Ishikawa (cell line): Measurements from ENCODE around the gene SNIP1.

Source experiments
- CEBPB ChIP-seq: IDR thresholded peaks from 2 replicates; pipeline ENCODE4 v1.6.1; 2012
- CREB1 ChIP-seq: IDR thresholded peaks from 2 replicates; pipeline ENCODE4 v1.6.1; 2012; ENCODE audit warnings: low read depth
- EGR1 ChIP-seq: IDR thresholded peaks from 2 replicates; pipeline ENCODE4 v1.6.1; 2012
- EP300 ChIP-seq: IDR thresholded peaks from 2 replicates; pipeline ENCODE4 v1.6.1; 2012; ENCODE audit warnings: borderline replicate concordance
- FOXM1 ChIP-seq: IDR thresholded peaks from 2 replicates; pipeline ENCODE4 v1.6.1; 2012; ENCODE audit warnings: low read depth, borderline replicate concordance
- MAX ChIP-seq: IDR thresholded peaks from 2 replicates; pipeline ENCODE4 v1.6.1; 2012
- NFIC ChIP-seq: IDR thresholded peaks from 2 replicates; pipeline ENCODE4 v1.6.1; 2012
- RAD21 ChIP-seq: IDR thresholded peaks from 2 replicates; pipeline ENCODE4 v1.6.1; 2012; ENCODE audit warnings: low read depth
- TAF1 ChIP-seq: IDR thresholded peaks from 2 replicates; pipeline ENCODE4 v1.6.1; 2012; ENCODE audit warnings: low read depth, mild to moderate bottlenecking
- TCF12 ChIP-seq: IDR thresholded peaks from 2 replicates; pipeline ENCODE4 v1.6.1; 2012; ENCODE audit warnings: low read depth
- TEAD4 ChIP-seq: IDR thresholded peaks from 2 replicates; pipeline ENCODE4 v1.6.1; 2012
- YY1 ChIP-seq: IDR thresholded peaks from 2 replicates; pipeline ENCODE4 v1.6.1; 2012; ENCODE audit warnings: low read depth
- ZBTB7A ChIP-seq: IDR thresholded peaks from 2 replicates; pipeline ENCODE4 v1.6.1; 2012; ENCODE audit warnings: low read depth
- TF ChIP-seq, protein P1 (sequence below): IDR thresholded peaks from 2 replicates; pipeline ENCODE4 v1.6.1; 2012; ENCODE audit warnings: low read depth, mild to moderate bottlenecking
- TF ChIP-seq, protein P2 (sequence below): IDR thresholded peaks from 2 replicates; pipeline ENCODE4 v1.6.1; 2012

Gene SNIP1

GRCh38 chr1:37556712-37557196 lies 2.7 kb upstream of the SNIP1 start, which contains the start of gene DNALI1:
TSS of gene DNALI1 (plus strand) at chr1:37556940. CDS start at chr1:37556995, 55 bp downstream.
- TF ChIP-seq MAX (peak; percentile 31; the same call in 1 of the 2 replicates), TEAD4 (no peak), NFIC (no peak), ZBTB7A (no peak), EP300 (no peak), YY1 (peak; percentile 72; the same call in 1 of the 2 replicates), EGR1 (peak; percentile 99), TCF12 (no peak), CREB1 (no peak)

GRCh38 chr1:37553598-37553926 lies 531 bp downstream of the SNIP1 start:
- TF ChIP-seq, protein P1, sequence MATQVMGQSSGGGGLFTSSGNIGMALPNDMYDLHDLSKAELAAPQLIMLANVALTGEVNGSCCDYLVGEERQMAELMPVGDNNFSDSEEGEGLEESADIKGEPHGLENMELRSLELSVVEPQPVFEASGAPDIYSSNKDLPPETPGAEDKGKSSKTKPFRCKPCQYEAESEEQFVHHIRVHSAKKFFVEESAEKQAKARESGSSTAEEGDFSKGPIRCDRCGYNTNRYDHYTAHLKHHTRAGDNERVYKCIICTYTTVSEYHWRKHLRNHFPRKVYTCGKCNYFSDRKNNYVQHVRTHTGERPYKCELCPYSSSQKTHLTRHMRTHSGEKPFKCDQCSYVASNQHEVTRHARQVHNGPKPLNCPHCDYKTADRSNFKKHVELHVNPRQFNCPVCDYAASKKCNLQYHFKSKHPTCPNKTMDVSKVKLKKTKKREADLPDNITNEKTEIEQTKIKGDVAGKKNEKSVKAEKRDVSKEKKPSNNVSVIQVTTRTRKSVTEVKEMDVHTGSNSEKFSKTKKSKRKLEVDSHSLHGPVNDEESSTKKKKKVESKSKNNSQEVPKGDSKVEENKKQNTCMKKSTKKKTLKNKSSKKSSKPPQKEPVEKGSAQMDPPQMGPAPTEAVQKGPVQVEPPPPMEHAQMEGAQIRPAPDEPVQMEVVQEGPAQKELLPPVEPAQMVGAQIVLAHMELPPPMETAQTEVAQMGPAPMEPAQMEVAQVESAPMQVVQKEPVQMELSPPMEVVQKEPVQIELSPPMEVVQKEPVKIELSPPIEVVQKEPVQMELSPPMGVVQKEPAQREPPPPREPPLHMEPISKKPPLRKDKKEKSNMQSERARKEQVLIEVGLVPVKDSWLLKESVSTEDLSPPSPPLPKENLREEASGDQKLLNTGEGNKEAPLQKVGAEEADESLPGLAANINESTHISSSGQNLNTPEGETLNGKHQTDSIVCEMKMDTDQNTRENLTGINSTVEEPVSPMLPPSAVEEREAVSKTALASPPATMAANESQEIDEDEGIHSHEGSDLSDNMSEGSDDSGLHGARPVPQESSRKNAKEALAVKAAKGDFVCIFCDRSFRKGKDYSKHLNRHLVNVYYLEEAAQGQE: no peak
- TF ChIP-seq TCF12 (no peak), YY1 (no peak), CEBPB (no peak), EGR1 (no peak), CREB1 (no peak), RAD21 (no peak), TEAD4 (no peak), NFIC (no peak), TAF1 (no peak), FOXM1 (no peak), MAX (no peak), EP300 (no peak), ZBTB7A (no peak)
- TF ChIP-seq, protein P2, sequence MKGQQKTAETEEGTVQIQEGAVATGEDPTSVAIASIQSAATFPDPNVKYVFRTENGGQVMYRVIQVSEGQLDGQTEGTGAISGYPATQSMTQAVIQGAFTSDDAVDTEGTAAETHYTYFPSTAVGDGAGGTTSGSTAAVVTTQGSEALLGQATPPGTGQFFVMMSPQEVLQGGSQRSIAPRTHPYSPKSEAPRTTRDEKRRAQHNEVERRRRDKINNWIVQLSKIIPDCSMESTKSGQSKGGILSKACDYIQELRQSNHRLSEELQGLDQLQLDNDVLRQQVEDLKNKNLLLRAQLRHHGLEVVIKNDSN: no peak

DNA sequence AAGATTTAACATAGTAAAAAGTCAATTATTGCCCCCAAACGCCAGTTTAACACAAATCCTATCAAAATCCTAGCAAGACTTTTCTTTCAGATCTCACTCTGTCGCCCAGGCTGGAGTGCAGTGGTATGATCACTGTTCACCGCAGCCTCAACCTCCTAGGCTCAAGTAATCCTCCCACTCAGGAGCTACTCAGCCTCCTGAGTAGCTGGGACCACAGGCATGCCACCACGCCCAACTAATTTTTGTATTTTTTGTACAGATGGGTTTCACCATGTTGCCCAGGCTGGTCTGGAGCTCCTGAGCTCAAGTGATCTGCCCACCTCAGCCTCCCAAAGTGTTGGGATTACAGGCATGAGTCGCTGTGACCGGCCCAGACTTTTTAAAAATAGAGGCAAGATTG lies 4.8 kb downstream of the SNIP1 start:
- no peak for TF ChIP-seq ZBTB7A
- TF ChIP-seq EP300: no peak
- TF ChIP-seq, protein P1: no peak
- TF ChIP-seq TAF1: no peak
- no peak for TF ChIP-seq CEBPB
- no peak for TF ChIP-seq RAD21

- TF ChIP-seq FOXM1: no peak
- no peak for TF ChIP-seq YY1
- TF ChIP-seq NFIC: no peak
- TF ChIP-seq, protein P1: no peak
Measured at GRCh38 chr1:37545019-37545418, 9.1 kb downstream of the SNIP1 start.

DNA sequence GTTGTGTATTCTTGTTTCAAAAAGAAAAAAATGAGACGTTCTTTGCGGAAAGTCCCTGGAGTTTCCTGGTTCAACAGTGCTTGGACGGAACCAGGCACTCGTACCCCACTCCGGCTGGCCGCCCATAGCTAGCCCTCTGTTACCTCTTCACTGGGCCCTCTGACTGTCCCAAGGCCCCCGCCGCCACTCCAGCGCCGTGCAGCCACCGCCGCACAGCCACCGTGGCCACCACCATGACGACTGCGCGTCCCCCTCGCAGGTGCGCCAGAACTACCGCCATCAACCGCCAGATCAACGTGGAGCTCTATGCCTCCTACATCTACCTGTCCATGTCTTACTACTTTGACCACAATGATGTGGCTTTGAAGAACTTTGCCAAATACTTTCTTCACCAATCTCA lies 9.6 kb downstream of the SNIP1 start:
- TF ChIP-seq CREB1 (no peak), MAX (no peak), NFIC (no peak), YY1 (no peak), RAD21 (no peak), EGR1 (no peak)
